Measurements from ENCODE around the gene SCGB2A2.

SCGB2A2 gene

GRCh38 chr11:62264004-62264403 is 6.0 kb upstream of the SCGB2A2 start:
- DNase-seq (ENCODE audit: low spot score): no peak
- Mint-ChIP-seq H3K4me3 (no peak overlapping the region), H3K9me3 (no peaks in the 10 kb centered on the region), H3K27ac (no peak overlapping the region), H3K27me3 (ENCODE audit: low read depth) (peaks cover 2% of the 10 kb centered on the region), H3K4me1 (ENCODE audit: low read depth) (peaks cover 6% of the 10 kb centered on the region), H3K36me3 (ENCODE audit: low read depth) (no peaks in the 10 kb centered on the region)

GRCh38 chr11:62266558-62266957 is 3.4 kb upstream of the SCGB2A2 start:
- H3K36me3 Mint-ChIP-seq (ENCODE audit: low read depth): no peaks in the 10 kb centered on the region
- H3K9me3 Mint-ChIP-seq: no peaks in the 10 kb centered on the region
- DNase-seq (ENCODE audit: low spot score): peak; percentile 14
- H3K4me3 Mint-ChIP-seq: no peak overlapping the region
- peaks cover 6% of the 10 kb centered on the region for H3K4me1 Mint-ChIP-seq (ENCODE audit: low read depth)
- H3K27me3 Mint-ChIP-seq (ENCODE audit: low read depth): peaks cover 3% of the 10 kb centered on the region
- H3K27ac Mint-ChIP-seq: no peak overlapping the region

DNA sequence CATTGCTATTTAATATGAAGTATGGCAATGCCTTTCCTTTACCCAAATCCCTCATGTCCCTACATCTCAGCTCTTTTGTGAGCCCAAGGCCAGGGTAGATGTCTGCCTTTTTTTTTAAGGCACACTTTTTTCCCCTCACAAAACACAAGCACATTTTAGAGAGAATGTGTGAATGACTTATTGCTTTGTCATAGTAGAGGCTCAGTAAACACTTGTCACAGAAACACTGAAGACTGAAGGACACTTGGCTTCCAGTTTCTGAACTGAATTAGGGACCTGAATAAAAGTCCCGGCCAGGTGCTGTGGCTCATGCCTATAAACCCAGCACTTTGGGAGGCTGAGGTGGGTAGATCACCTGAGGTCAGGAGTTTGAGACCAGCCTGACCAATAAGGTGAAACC is 2.9 kb upstream of the SCGB2A2 start:
- Mint-ChIP-seq H3K27me3 (ENCODE audit: low read depth) (peaks cover 5% of the 10 kb centered on the region), H3K4me1 (ENCODE audit: low read depth) (peaks cover 6% of the 10 kb centered on the region), H3K36me3 (ENCODE audit: low read depth) (no peaks in the 10 kb centered on the region), H3K4me3 (no peak overlapping the region), H3K9me3 (no peaks in the 10 kb centered on the region), H3K27ac (no peak overlapping the region)
- no peak for DNase-seq (ENCODE audit: low spot score)

- Mint-ChIP-seq H3K4me1 (ENCODE audit: low read depth) (peaks cover 6% of the 10 kb centered on the region), H3K27ac (no peak overlapping the region), H3K27me3 (ENCODE audit: low read depth) (peaks cover 5% of the 10 kb centered on the region), H3K36me3 (ENCODE audit: low read depth) (no peaks in the 10 kb centered on the region), H3K4me3 (no peak overlapping the region), H3K9me3 (no peaks in the 10 kb centered on the region)
- DNase-seq (ENCODE audit: low spot score): no peak
Measured at GRCh38 chr11:62267576-62267975, 2.4 kb upstream of the SCGB2A2 start.

DNA sequence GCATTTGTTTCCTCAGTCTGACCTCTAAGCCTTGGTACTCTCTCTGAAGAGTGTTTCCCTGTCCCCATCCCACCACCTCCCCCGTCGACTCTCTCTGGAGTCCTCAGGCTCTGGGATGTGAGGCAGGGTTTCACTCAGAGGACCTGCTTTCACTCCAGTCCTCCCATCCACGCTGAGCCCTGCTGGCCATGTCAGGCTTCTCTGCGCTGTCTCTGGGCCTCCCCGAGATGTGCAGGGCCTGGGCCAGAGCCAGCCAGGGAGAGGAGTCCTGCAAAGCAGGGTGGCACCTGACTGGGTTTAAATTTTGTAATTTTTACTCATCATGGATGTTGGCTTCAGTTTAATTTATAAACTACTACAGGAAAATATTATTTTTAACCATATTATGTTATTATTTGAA is 3.3 kb downstream of the SCGB2A2 start:
- H3K27ac Mint-ChIP-seq: no peak overlapping the region
- DNase-seq (ENCODE audit: low spot score): no peak
- peaks cover 5% of the 10 kb centered on the region for H3K27me3 Mint-ChIP-seq (ENCODE audit: low read depth)
- H3K4me1 Mint-ChIP-seq (ENCODE audit: low read depth): no peaks in the 10 kb centered on the region
- no peaks in the 10 kb centered on the region for H3K9me3 Mint-ChIP-seq
- no peak overlapping the region for H3K4me3 Mint-ChIP-seq
- no peaks in the 10 kb centered on the region for H3K36me3 Mint-ChIP-seq (ENCODE audit: low read depth)

- no peaks in the 10 kb centered on the region for H3K9me3 Mint-ChIP-seq
- no peak overlapping the region for H3K4me3 Mint-ChIP-seq
- peaks cover 5% of the 10 kb centered on the region for H3K27me3 Mint-ChIP-seq (ENCODE audit: low read depth)
- no peak overlapping the region for H3K27ac Mint-ChIP-seq
- no peaks in the 10 kb centered on the region for H3K4me1 Mint-ChIP-seq (ENCODE audit: low read depth)
- no peak for DNase-seq (ENCODE audit: low spot score)
- H3K36me3 Mint-ChIP-seq (ENCODE audit: low read depth): no peaks in the 10 kb centered on the region
Measured at GRCh38 chr11:62273789-62274275, 3.9 kb downstream of the SCGB2A2 start.

- no peak for DNase-seq (ENCODE audit: low spot score)
- H3K27ac Mint-ChIP-seq: no peak overlapping the region
- no peaks in the 10 kb centered on the region for H3K36me3 Mint-ChIP-seq (ENCODE audit: low read depth)
- no peaks in the 10 kb centered on the region for H3K4me1 Mint-ChIP-seq (ENCODE audit: low read depth)
- peaks cover 9% of the 10 kb centered on the region for H3K27me3 Mint-ChIP-seq (ENCODE audit: low read depth)
- no peaks in the 10 kb centered on the region for H3K9me3 Mint-ChIP-seq
- no peak overlapping the region for H3K4me3 Mint-ChIP-seq
Measured at GRCh38 chr11:62280452-62280851, 10.5 kb downstream of the SCGB2A2 start.

DNA sequence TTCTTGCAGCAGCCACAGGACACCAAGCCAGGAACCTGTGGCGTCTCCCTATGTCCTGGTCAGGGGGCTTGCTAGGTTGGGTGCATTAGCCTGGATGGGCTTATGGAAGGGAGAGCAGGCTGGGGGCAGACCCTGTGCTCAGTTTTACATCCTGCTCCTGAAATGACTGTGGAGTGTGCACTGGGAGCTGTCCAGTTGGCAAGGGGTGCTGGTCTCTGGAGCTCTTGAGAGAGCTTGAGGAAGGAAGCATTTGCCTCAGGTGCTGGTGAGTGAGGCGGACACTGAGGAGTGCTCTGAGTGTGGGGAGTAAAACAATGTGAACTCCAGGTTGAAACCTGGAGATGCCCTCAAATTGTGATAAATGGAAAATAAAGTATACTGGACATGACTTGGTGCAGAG is 25.5 kb downstream of the SCGB2A2 start:
- Mint-ChIP-seq H3K27me3 (ENCODE audit: low read depth) (no peaks in the 10 kb centered on the region), H3K4me1 (ENCODE audit: low read depth) (no peaks in the 10 kb centered on the region), H3K27ac (no peak overlapping the region), H3K4me3 (no peak overlapping the region), H3K36me3 (ENCODE audit: low read depth) (no peaks in the 10 kb centered on the region), H3K9me3 (no peaks in the 10 kb centered on the region)
- DNase-seq (ENCODE audit: low spot score): no peak

DNA sequence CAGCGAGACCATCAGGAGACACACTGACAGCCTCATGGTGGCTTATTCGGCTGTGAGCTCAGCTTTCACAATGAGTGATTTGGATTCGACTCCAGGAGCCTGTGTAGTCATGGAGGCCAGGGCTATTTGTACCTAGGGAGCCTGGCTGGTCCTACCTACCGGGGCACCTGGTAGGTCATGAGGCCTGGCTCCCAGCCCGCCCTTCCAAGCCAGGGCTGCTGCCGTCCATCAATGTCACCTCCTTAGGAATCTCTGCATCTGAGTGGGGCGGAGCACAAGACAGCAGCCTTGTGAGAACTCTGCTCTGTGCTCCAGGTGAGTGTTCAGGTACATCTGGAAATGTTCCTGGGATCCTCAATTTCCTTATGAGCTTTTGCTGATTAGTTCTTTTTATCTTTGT is 29.0 kb downstream of the SCGB2A2 start, which contains the start of gene SCGB1D4:
Gene SCGB1D4, minus strand, starts transcription at position 101 of the 400 bp plus-strand sequence. Its CDS starts 65 bp downstream, at position 36.
- Mint-ChIP-seq H3K27ac (no peak within 1 kb of the TSS), H3K4me3 (no peak within 1 kb of the TSS), H3K9me3 (no peaks in the 10 kb centered on the region), H3K36me3 (ENCODE audit: low read depth) (no peaks in the 10 kb centered on the region), H3K4me1 (ENCODE audit: low read depth) (no peaks in the 10 kb centered on the region), H3K27me3 (ENCODE audit: low read depth) (peaks cover 15% of the 10 kb centered on the region)
- DNase-seq (ENCODE audit: low spot score): no peak

DNA sequence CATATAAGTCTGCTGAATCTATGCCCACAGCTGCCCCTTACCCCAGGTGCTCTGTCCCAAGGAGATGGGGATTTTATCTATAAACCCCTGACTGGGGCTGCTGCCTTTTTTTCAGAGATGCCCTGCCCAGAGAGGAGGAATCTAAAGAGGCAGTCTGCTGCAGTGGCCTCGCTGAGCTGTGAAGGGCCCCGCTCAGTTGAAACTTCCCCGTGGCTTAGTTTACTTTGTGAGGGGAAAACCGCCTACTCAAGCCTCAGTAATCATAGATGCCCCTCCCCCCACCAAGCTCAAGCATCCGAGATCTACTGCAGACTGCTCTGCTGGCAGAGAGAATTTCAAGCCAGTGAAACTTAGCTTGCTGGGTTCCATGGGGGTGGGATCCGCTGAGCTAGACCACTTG is 36.3 kb downstream of the SCGB2A2 start:
- H3K27me3 Mint-ChIP-seq (ENCODE audit: low read depth): peaks cover 32% of the 10 kb centered on the region
- no peak for DNase-seq (ENCODE audit: low spot score)
- H3K27ac Mint-ChIP-seq: no peak overlapping the region
- no peaks in the 10 kb centered on the region for H3K9me3 Mint-ChIP-seq
- H3K36me3 Mint-ChIP-seq (ENCODE audit: low read depth): no peaks in the 10 kb centered on the region
- H3K4me1 Mint-ChIP-seq (ENCODE audit: low read depth): peaks cover 3% of the 10 kb centered on the region
- no peak overlapping the region for H3K4me3 Mint-ChIP-seq

DNA sequence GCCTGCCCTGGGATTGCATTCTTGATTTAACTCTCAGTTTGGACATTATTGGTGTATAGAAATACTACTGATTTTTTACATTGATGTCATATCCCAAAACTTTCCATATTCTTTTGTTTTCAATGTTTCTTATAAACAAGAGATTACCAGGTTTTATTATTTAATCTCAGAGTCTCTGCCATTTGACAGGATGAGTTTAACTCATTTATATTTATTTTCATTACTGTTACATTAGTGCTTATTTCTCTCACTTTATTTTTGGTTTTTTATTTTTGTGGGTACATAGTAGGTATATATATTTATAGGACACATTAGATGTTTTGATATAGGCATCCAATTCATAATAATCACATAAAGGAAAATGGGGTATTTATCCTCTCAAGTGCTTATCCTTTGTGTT is 38.0 kb downstream of the SCGB2A2 start:
- Mint-ChIP-seq H3K9me3 (no peaks in the 10 kb centered on the region), H3K27ac (no peak overlapping the region), H3K4me1 (ENCODE audit: low read depth) (peaks cover 8% of the 10 kb centered on the region), H3K4me3 (no peak overlapping the region), H3K36me3 (ENCODE audit: low read depth) (no peaks in the 10 kb centered on the region), H3K27me3 (ENCODE audit: low read depth) (peaks cover 36% of the 10 kb centered on the region)
- no peak for DNase-seq (ENCODE audit: low spot score)

DNA sequence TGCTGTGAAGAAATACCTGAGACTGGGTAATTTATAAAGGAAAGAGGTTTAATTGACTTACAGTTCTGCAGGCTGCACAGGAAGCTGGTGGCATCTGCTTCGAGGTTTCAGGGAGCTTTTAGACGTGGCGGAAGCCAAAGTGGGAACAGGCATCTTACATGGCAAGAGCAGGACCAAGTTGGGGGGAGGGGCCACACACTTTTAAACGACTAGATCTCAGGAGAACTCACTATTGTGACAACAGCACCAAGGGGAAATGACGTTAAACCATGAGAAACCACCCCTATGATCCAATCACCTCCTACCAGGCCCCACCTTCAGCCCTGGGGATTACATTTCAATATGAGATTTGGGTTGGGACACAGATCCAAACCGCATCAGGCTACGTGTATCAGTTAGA is 40.0 kb downstream of the SCGB2A2 start:
- H3K9me3 Mint-ChIP-seq: no peaks in the 10 kb centered on the region
- no peak for DNase-seq (ENCODE audit: low spot score)
- peaks cover 35% of the 10 kb centered on the region for H3K27me3 Mint-ChIP-seq (ENCODE audit: low read depth)
- no peaks in the 10 kb centered on the region for H3K36me3 Mint-ChIP-seq (ENCODE audit: low read depth)
- no peak overlapping the region for H3K27ac Mint-ChIP-seq
- H3K4me1 Mint-ChIP-seq (ENCODE audit: low read depth): peaks cover 8% of the 10 kb centered on the region
- H3K4me3 Mint-ChIP-seq: no peak overlapping the region

- DNase-seq (ENCODE audit: low spot score): no peak
- peaks cover 8% of the 10 kb centered on the region for H3K4me1 Mint-ChIP-seq (ENCODE audit: low read depth)
- H3K27ac Mint-ChIP-seq: no peak overlapping the region
- no peaks in the 10 kb centered on the region for H3K36me3 Mint-ChIP-seq (ENCODE audit: low read depth)
- H3K9me3 Mint-ChIP-seq: no peaks in the 10 kb centered on the region
- peaks cover 24% of the 10 kb centered on the region for H3K27me3 Mint-ChIP-seq (ENCODE audit: low read depth)
- H3K4me3 Mint-ChIP-seq: no peak overlapping the region
Measured at GRCh38 chr11:62315431-62315830, 45.5 kb downstream of the SCGB2A2 start.

GRCh38 chr11:62322524-62322923 is 52.6 kb downstream of the SCGB2A2 start:
- H3K4me1 Mint-ChIP-seq (ENCODE audit: low read depth): no peaks in the 10 kb centered on the region
- no peaks in the 10 kb centered on the region for H3K36me3 Mint-ChIP-seq (ENCODE audit: low read depth)
- no peak overlapping the region for H3K4me3 Mint-ChIP-seq
- DNase-seq (ENCODE audit: low spot score): no peak
- peaks cover 2% of the 10 kb centered on the region for H3K27me3 Mint-ChIP-seq (ENCODE audit: low read depth)
- no peaks in the 10 kb centered on the region for H3K9me3 Mint-ChIP-seq
- no peak overlapping the region for H3K27ac Mint-ChIP-seq

Measured in T-helper 2 cell treated with Interferon-gamma antibody and Interleukin-4, amounts not matched to agents 5 μg/mL and 100 μg/mL, for 36 hours (primary cell).